ENCODE results near the gene PPFIA3.

Gene PPFIA3

GRCh38 chr19:49148784-49149651 lies 29.7 kb downstream of the PPFIA3 start:
- DNase-seq (ENCODE audit: low read depth, low spot score), result peak; percentile 98

GRCh38 chr19:49149652-49150105 lies 30.3 kb downstream of the PPFIA3 start:
- DNase-seq (ENCODE audit: low read depth, low spot score), result peak; percentile 91

- DNase-seq (ENCODE audit: low read depth, low spot score), result peak; percentile 93
Observed at GRCh38 chr19:49150106-49150943, 31.0 kb downstream of the PPFIA3 start.

GRCh38 chr19:49150944-49151243 lies 31.6 kb downstream of the PPFIA3 start:
- DNase-seq (ENCODE audit: low read depth, low spot score), result no peak

GRCh38 chr19:49151267-49152118 lies 32.1 kb downstream of the PPFIA3 start:
- peak; percentile 94 for DNase-seq (ENCODE audit: low read depth, low spot score)

- no peak for DNase-seq (ENCODE audit: low read depth, low spot score)
Observed at GRCh38 chr19:49152119-49152550, 32.8 kb downstream of the PPFIA3 start.

GRCh38 chr19:49153167-49153809 lies 33.9 kb downstream of the PPFIA3 start:
- DNase-seq (ENCODE audit: low read depth, low spot score), result no peak

- DNase-seq (ENCODE audit: low read depth, low spot score), result no peak
Observed at GRCh38 chr19:49154279-49154678, 34.9 kb downstream of the PPFIA3 start.

- peak; percentile 27 for DNase-seq (ENCODE audit: low read depth, low spot score)
Observed at GRCh38 chr19:49155005-49155819, 35.9 kb downstream of the PPFIA3 start, which contains the start of gene HRC. HRC (minus strand) TSS chr19:49155396; CDS start chr19:49155237, 159 bp downstream.

- DNase-seq (ENCODE audit: low read depth, low spot score), result peak; percentile 33
Observed at GRCh38 chr19:49155820-49156346, 36.5 kb downstream of the PPFIA3 start.

GRCh38 chr19:49157445-49158224 lies 38.3 kb downstream of the PPFIA3 start, which contains the start of gene TRPM4:
TRPM4 (plus strand) TSS chr19:49157792; CDS start chr19:49157867, 75 bp downstream.
- DNase-seq (ENCODE audit: low read depth, low spot score), result peak; percentile 89

GRCh38 chr19:49160450-49161189 lies 41.3 kb downstream of the PPFIA3 start:
- no peak for DNase-seq (ENCODE audit: low read depth, low spot score)

- no peak for DNase-seq (ENCODE audit: low read depth, low spot score)
Observed at GRCh38 chr19:49161987-49162386, 42.6 kb downstream of the PPFIA3 start.

- peak; percentile 14 for DNase-seq (ENCODE audit: low read depth, low spot score)
Observed at GRCh38 chr19:49165111-49165750, 45.9 kb downstream of the PPFIA3 start.

- no peak for DNase-seq (ENCODE audit: low read depth, low spot score)
Observed at GRCh38 chr19:49165865-49166301, 46.5 kb downstream of the PPFIA3 start.

GRCh38 chr19:49167857-49168409 lies 48.6 kb downstream of the PPFIA3 start:
- DNase-seq (ENCODE audit: low read depth, low spot score), result no peak

- DNase-seq (ENCODE audit: low read depth, low spot score), result no peak
Observed at GRCh38 chr19:49168421-49168820, 49.1 kb downstream of the PPFIA3 start.
